DMS 273 (cell line): ENCODE data around the gene APIP.

Source experiments
- DNase-seq: peaks from one replicate; lab custom pipeline; 2025; ENCODE audit not compliant: unreplicated experiment; lab: John Stamatoyannopoulos, UW

Gene APIP

GRCh38 chr11:34890089-34890488 lies 26.1 kb downstream of the APIP start:
- no peak for DNase-seq

DNA sequence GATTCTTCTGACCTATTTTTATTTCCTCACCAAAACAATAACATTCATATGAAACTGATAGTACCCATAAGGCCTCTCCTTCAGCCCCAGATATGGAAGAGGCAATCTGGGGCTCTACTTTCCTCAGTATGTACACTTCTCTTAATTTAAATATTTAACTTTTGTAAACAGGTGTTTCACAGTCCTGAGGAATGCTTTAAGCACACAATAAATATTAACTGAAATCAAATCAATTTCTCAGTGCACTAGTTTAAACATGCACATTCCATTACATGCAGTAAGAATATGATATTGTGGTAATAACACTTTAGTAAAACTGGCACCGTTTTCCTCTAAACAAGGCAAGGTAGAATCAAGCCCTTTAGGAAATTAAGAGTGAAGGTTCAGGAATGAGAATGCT lies 28.9 kb downstream of the APIP start:
- DNase-seq = no peak

- no peak for DNase-seq
These were observed 29.6 kb downstream of the APIP start for GRCh38 chr11:34886609-34887008.

DNA sequence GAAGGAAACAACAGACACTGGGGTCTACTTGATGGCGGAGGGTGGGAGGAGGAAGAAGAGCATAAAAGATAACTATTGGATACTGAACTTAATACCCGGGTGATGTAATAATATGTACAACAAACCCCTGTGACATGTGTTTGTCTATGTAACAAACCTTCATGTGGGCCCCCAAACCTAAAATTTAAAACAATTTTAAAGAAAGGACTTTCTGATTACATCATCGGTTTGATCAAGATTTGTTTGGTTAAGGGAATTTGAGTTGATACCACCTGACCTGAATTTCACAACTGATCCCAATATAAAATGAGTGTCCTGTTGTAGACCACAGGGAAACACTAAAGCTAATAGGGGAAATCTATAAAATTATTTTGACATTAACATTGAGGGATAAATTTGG lies 34.3 kb downstream of the APIP start:
- DNase-seq = no peak

- no peak for DNase-seq
These were observed 38.7 kb downstream of the APIP start for GRCh38 chr11:34877375-34877975.

- no peak for DNase-seq
These were observed 42.0 kb downstream of the APIP start for GRCh38 chr11:34874202-34874601.

GRCh38 chr11:34870548-34871196 lies 45.5 kb downstream of the APIP start:
- no peak for DNase-seq

DNA sequence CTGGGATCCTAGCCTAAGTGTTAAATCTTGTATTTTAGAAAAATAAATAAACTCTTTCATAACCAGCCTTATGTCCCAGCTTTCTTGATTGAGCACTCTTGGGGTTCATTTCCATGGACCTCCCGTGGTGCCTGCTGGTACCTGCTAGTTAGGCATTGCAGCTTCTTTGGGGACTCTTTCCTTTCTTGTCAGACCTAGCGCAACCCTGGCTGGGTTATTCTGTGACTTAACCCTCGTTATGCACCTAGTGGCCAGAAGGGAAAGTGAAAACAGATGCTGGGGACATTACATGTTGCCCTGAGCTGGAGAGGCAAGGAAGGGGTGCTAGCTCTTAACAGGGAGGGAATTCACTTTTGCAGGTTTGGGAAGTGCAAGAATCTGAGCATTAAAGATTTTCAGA lies 46.8 kb downstream of the APIP start:
- DNase-seq = peak; percentile 9

GRCh38 chr11:34866375-34866774 lies 49.8 kb downstream of the APIP start:
- DNase-seq = no peak

- DNase-seq = no peak
These were observed 50.9 kb downstream of the APIP start for GRCh38 chr11:34865261-34865660.

DNA sequence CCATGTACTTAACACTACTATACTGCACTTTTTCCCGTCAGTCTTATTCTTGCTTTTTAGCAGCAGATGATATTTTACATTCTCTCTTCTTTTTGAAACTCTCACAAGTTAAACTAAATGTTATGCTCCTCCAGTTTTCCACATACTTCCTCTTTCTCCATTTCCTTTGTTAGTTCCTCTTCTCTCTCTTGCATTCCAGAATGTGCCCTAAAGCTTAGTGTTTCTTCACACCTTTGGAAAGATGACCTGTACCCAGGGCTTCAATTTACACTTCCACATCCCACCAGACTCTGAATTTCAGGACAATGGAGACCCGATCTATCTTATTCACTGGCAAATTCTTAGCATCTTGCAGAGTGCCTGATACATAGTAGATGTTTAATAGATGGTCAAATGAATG lies 51.8 kb downstream of the APIP start:
- no peak for DNase-seq

DNA sequence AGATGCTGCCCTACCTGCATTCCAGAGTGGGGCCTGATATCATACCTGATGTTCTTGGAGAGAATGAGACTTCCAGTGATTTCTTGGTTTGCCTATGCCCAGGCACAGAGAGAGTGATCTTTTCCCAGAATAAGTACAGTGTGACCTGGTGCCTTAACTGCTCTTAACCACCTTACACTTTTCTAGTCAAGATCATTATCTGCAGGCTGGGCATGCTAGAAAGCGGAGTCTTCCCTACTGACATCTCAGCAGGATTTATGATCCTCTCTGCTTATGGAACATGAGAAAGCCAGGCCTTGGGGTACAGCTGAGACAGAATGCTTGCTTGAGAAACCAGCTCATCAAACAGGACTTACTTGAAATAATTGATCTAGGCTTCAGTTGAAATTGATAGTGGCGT lies 53.1 kb downstream of the APIP start:
- no peak for DNase-seq

DNA sequence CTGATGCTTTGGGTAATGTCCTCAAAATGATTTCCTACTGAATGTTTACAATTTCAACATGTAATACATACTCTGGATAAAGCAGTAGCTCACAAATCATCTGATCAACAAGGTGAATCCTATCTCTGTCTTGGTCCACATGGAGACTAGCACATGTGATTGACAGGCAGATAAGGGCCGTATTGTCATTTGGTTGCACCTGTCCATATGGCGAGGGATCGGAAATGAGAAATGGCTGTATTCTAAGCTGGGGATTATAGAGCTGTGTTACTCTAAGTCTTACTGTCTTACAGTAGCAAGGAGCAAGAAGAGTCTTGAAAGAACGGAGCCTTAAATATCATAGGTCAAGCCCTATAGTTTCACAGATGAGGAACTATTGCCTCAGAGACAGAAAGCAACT lies 55.7 kb downstream of the APIP start:
- DNase-seq = no peak

GRCh38 chr11:34860034-34860433 lies 56.1 kb downstream of the APIP start:
- no peak for DNase-seq

DNA sequence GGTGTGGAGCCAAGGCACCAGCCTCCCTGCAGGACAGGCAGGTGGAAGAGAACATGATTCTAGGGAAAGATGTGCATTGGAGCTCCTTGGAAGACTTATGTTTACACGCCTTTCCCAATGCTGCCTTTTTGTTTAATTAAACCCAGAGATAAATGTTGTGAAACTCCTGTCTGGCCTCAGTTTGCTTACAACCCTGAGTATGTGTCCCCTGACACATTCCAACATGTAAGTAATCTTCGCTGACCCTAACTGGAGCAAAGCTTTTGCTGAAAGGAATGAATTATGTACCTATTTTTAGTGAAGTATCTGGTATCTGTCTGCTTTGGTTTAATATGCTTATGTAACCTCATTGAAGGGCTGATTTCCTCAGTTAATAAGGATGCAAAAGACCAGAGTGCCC lies 56.7 kb downstream of the APIP start:
- DNase-seq = no peak

- DNase-seq = no peak
These were observed 58.7 kb downstream of the APIP start for GRCh38 chr11:34857463-34857862.

DNA sequence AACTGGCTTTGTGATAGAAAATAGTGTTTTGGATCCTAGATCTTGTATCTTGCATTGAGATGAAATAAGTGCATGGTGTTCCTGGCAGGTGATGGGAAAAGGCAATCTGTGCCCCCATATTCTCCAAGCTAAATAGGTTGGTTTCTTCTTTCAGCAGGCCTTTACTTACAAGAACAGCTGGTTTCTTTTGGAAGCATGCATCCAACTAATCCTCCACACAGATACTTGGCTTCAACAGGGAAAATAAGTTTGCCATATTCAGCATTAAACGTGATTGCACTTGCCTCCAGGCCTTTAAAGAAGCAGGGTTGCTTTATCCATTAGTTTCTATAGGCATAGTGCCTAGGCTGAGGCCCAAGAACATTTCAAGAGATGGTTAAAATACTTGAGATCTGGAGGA lies 59.9 kb downstream of the APIP start:
- DNase-seq = no peak

DNA sequence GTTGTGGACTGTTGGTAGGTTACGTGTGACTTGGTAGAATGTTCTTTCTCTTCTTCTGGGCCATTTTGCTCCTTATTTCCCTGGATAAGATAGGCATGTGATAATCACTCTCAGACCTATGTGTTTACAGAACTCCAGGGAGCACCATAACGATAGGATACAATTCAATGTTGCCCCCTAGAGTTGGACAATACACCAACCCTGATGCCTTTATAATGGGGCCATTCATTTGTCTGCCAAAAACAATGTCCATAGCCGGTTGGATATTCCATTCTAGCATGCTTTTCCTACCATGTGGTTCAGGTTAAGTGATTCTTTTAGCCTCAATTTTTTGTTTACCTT lies 60.5 kb downstream of the APIP start:
- DNase-seq = no peak

GRCh38 chr11:34855021-34855753 lies 61.0 kb downstream of the APIP start:
- DNase-seq = no peak

- DNase-seq = no peak
These were observed 64.3 kb downstream of the APIP start for GRCh38 chr11:34851916-34852315.

DNA sequence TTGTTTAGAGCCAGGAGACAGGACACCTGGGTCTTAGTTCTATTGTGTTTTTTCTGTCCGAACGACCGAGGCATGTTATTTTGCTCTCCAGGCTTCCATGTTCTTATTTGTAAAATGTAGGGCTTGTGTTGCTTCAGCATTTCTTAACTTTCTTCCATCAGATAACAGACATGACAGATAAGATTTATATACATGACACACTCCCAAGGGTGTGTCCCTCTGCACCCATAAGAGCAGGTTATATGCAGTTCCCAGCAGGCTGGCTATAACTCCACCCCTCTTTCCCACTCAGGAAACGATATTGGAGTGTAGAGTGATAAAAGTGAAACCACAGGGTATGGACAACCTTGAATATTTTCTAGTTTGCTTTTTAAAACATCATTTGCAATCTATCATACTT lies 65.8 kb downstream of the APIP start:
- DNase-seq = no peak

DNA sequence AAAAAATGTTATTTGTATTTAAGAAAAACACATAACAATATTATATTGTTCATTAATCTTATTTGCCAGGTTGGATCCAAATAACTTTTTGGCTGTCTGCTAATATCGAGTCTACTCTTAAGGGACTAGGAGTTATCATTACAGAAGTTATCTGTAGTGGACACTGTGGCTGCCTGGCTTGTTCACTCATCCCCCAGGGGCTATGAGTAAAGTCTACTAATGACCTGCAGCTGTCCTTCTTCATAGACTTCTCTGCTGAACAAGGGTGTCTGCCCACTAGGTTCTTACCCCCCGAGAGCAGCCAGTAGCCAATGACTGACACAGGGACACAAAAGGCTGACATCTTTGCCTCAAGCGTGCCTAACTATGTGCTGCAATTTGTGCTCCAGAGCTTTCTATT lies 69.7 kb downstream of the APIP start:
- no peak for DNase-seq
